K562 (cell line): Measurements from ENCODE around the gene LMCD1. TPM values are rescaled to one million over a fixed set of nuclear protein-coding genes. Genes with fewer than 3 reads are reported as not detected.

Experiments used
- ATAC-seq: fragments of 200-7000 bp; cut with Tn5 transposase; 3 replicates; pipeline ENCODE4 v1.9.1; 2020; ENCODE audit warnings: moderate library complexity
- BruUV-seq: library from RNA; stranded (reverse); fragments of 400-500 nt; replicated peaks from 2 replicates; lab custom pipeline; 2021; lab: Mats Ljungman, UMichigan
- CTCF ChIA-PET: fragments of 300-600 bp; formaldehyde crosslinking; extraction: SDS; loops from one replicate; lab custom pipeline; 2021; ENCODE audit warnings: low intra/inter-chr PET ratio; lab: Yijun Ruan, JAX
- POLR2A ChIA-PET: fragments of 300-600, 350-650 bp; sonication (Branson Sonifier 250); formaldehyde crosslinking; extraction: SDS; loops from one replicate; lab custom pipeline; 2021; ENCODE audit warnings: antibody characterized with exemption, inconsistent platforms; lab: Yijun Ruan, JAX
- DNase-seq, 4 experiments: peaks; one replicate each; pipeline versions ENCODE4 v3.0.0 to v3.0.0-alpha.2; 2011 to 2018; ENCODE audit warnings: low spot score in 3 of 4, mixed read lengths in 3 of 4; ENCODE audit errors: extremely low read depth in 1 of 4
- FAIRE-seq: peaks from 2 replicates; lab custom pipeline; 2011; peaks lifted over from hg19 to GRCh38; lab: Jason Lieb, UNC
- H2AFZ ChIP-seq: 2 replicates; pipeline ENCODE4 v1.6.0; 2011; ENCODE audit warnings: low read depth, low read length, control low read depth, inconsistent platforms
- H3K27ac ChIP-seq: fragments of 200-600 bp; 3 replicates; pipeline ENCODE4 v1.8.0; 2011; ENCODE audit warnings: low read depth, mild to moderate bottlenecking, control low read depth, inconsistent platforms, low read length, moderate library complexity, mixed read lengths; ENCODE audit errors: extremely low read depth
- H3K27me3 ChIP-seq, 2 experiments: fragments of 300-600 bp in 1 of 2; 2 replicates in 1 of 2; 3 replicates in 1 of 2; pipeline versions ENCODE4 v1.6.0 to v1.8.0; 2011; ENCODE audit warnings: inconsistent platforms in 2 of 2, low read length in 2 of 2, mild to moderate bottlenecking in 1 of 2, mixed read lengths in 1 of 2, moderate library complexity in 1 of 2; ENCODE audit not compliant: control insufficient read depth in 2 of 2, insufficient read depth in 2 of 2
- H3K36me3 ChIP-seq: fragments of 300-600 bp; 3 replicates; pipeline ENCODE4 v1.8.0; 2011; ENCODE audit warnings: mild to moderate bottlenecking, low read length, inconsistent platforms; ENCODE audit not compliant: control insufficient read depth, insufficient read depth
- H3K4me1 ChIP-seq, 2 experiments: fragments of 200-600 bp in 1 of 2; replicated peaks in 1 of 2; 2 replicates in 1 of 2; 3 replicates in 1 of 2; pipeline versions ENCODE4 v1.5.1 to v1.8.0; 2011; ENCODE audit warnings: inconsistent platforms in 2 of 2, low read length in 2 of 2, mild to moderate bottlenecking in 1 of 2, mixed read lengths in 1 of 2, moderate library complexity in 1 of 2; ENCODE audit not compliant: control insufficient read depth in 2 of 2, insufficient read depth in 2 of 2
- H3K4me2 ChIP-seq: 2 replicates; pipeline ENCODE4 v1.6.1; 2011; ENCODE audit warnings: low read length, control low read depth, inconsistent platforms, mixed read lengths; ENCODE audit not compliant: insufficient read depth
- H3K4me3 ChIP-seq: fragments of 200-600 bp; sonication (generic), shearing (Covaris generic); 2 replicates; pipeline ENCODE4 v1.5.1; 2016; ENCODE audit warnings: control low read depth, inconsistent platforms
- H3K79me2 ChIP-seq: fragments of 200-600 bp; 3 replicates; pipeline ENCODE4 v1.8.0; 2011; ENCODE audit warnings: low read length, inconsistent platforms; ENCODE audit not compliant: control insufficient read depth, insufficient read depth
- H3K9ac ChIP-seq, 2 experiments: 2 replicates each; pipeline versions ENCODE4 v1.6.0 to v1.6.1; 2011; ENCODE audit warnings: low read depth in 2 of 2, low read length in 2 of 2, control low read depth in 1 of 2, inconsistent platforms in 1 of 2, mild to moderate bottlenecking in 1 of 2, mixed read lengths in 1 of 2; ENCODE audit not compliant: insufficient read depth in 1 of 2
- H3K9me1 ChIP-seq: one replicate; pipeline ENCODE4 v1.6.0; 2011; ENCODE audit warnings: inconsistent platforms, mild to moderate bottlenecking, low read length, moderate library complexity; ENCODE audit not compliant: control insufficient read depth, insufficient read depth
- H3K9me3 ChIP-seq: replicated peaks from 2 replicates; pipeline ENCODE4 v1.5.1; 2011; ENCODE audit warnings: low read depth, low read length, inconsistent platforms; ENCODE audit not compliant: control insufficient read depth, insufficient read depth
- H4K20me1 ChIP-seq: replicated peaks from 2 replicates; pipeline ENCODE4 v1.6.1; 2011; ENCODE audit warnings: low read length, inconsistent platforms, mixed read lengths; ENCODE audit not compliant: control insufficient read depth, insufficient read depth
- HMG20B ChIP-seq: fragments of 250-450 bp; sonication (Bioruptor Pico); IDR thresholded peaks from 2 replicates; pipeline ENCODE4 v1.5.0; 2021; ENCODE audit warnings: mild to moderate bottlenecking
- HNRNPLL ChIP-seq: fragments of 200-400 bp; formaldehyde crosslinking; IDR thresholded peaks from 2 replicates; pipeline ENCODE4 v1.6.1; 2017; ENCODE audit warnings: low read length, low read depth, mild to moderate bottlenecking; ENCODE audit not compliant: poor library complexity, severe bottlenecking
- RFX5 ChIP-seq: IDR thresholded peaks from 2 replicates; pipeline ENCODE4 v1.6.1; 2011; ENCODE audit warnings: low read depth, mild to moderate bottlenecking, improper control_type of control experiment, low read length
- RNF2 ChIP-seq: sonication (generic); IDR thresholded peaks from 2 replicates; pipeline ENCODE4 v1.6.1; 2016
- ZFX ChIP-seq: sonication (generic); formaldehyde crosslinking; IDR thresholded peaks from 2 replicates; pipeline ENCODE4 v1.8.0; 2022; ENCODE audit warnings: mild to moderate bottlenecking, missing genetic modification reagents, moderate library complexity
- WGBS: fragments of 100-300 bp; shearing (Covaris generic); methylation state at CpG from one replicate; pipeline ENCODE4 v1.1.6; 2016; ENCODE audit warnings: low coverage, mixed read lengths; ENCODE audit not compliant: insufficient coverage; ENCODE audit errors: missing lambda C conversion rate; 5-methylcytosine and 5-hydroxymethylcytosine counted together
- in situ Hi-C: fragments of 300-500 bp; cut with MboI; formaldehyde crosslinking; loops from 4 replicates; pipeline ENCODE4 v1.15.0; 2018; ENCODE audit warnings: inconsistent platforms, mixed read lengths
- intact Hi-C: fragments of 100-400 bp; cut with micrococcal nuclease; formaldehyde crosslinking; loops from 2 replicates; pipeline ENCODE4 v1.14.2; 2022
- polyA plus RNA-seq, 8 experiments: library from polyadenylated mRNA; depleted of rRNA in 4 of 8; stranded (reverse) in 5 of 8; unstranded in 3 of 8; fragments of >200 nt; fragmentation: Nextera tagmentation in 2 of 8; fragmentation: Illumina TruSeq in 1 of 8; extraction: Ambion mirVana in 2 of 8; extraction: Trizol in 1 of 8; gene quantifications; 2 replicates each; pipeline versions ENCODE4 v1.2.1 to v1.2.3, GENCODE V29; 2011 to 2014; ENCODE audit warnings: inconsistent platforms in 1 of 8, missing spikeins in 1 of 8
- total RNA-seq, 7 experiments: library from RNA; depleted of rRNA in 6 of 7; stranded (reverse); fragments of >200 nt in 6 of 7; fragmentation: Illumina TruSeq in 2 of 7; extraction: Trizol in 2 of 7; gene quantifications; 2 replicates each; pipeline versions ENCODE4 v1.2.1 to v1.2.3, GENCODE V29; 2011 to 2021; ENCODE audit warnings: low replicate concordance in 1 of 7
- TF ChIP-seq, protein P1 (sequence below): fragments of 450-650 bp; formaldehyde crosslinking; IDR thresholded peaks from 2 replicates; pipeline ENCODE4 v1.4.0; 2020; ENCODE audit warnings: mild to moderate bottlenecking, mixed read lengths
- TF ChIP-seq, protein P2 (sequence below): sonication (generic); formaldehyde crosslinking; IDR thresholded peaks from 2 replicates; pipeline ENCODE4 v1.8.0; 2022; ENCODE audit warnings: mild to moderate bottlenecking, missing genetic modification reagents

The LMCD1 gene
- total and polyA plus RNA-seq, 9 of the 15 experiments (the other 6 are each of a cell fraction or from before 2014, with no cell fraction given), result 0.60 TPM; not detected in 8

DNA sequence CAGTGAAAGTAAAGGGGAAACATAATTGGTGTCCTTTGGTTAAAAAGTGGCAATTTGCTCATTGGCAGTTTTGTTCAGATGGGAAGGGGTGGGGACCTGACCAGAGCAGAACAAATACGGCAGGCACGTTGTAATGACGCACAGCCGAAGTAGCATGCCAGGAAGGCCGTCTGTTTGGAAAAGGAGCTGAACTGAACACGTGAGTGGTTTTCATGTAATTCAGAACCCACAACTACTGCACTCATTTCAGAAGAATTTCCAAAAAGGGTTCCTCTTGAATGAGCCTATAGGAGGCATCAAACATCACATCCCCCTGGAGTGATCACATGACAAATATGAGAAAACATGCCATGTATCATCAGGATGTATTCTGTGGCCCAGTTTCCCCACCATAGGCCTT, 42.9 kb upstream of the LMCD1 start:
- Histone ChIP-seq H3K27ac (no peak overlapping the region), H3K9me1 (no peaks in the 10 kb centered on the region), H3K9me3 (no peaks in the 10 kb centered on the region), H3K9ac (no peak overlapping the region), H3K27me3 (no peaks in the 10 kb centered on the region), H3K79me2 (no peaks in the 10 kb centered on the region), H4K20me1 (no peaks in the 10 kb centered on the region), H3K4me1 (no peaks in the 10 kb centered on the region)
- WGBS, result 0% methylated on average over 6 of the region's 6 CpGs
- BruUV-seq, result no TSS peak
- no peak for FAIRE-seq
- ATAC-seq, result no peak
- CTCF ChIA-PET, result no interaction called here
- intact Hi-C loops (no loop called here), in situ Hi-C loops (no loop called here)
- TF ChIP-seq, protein P1, sequence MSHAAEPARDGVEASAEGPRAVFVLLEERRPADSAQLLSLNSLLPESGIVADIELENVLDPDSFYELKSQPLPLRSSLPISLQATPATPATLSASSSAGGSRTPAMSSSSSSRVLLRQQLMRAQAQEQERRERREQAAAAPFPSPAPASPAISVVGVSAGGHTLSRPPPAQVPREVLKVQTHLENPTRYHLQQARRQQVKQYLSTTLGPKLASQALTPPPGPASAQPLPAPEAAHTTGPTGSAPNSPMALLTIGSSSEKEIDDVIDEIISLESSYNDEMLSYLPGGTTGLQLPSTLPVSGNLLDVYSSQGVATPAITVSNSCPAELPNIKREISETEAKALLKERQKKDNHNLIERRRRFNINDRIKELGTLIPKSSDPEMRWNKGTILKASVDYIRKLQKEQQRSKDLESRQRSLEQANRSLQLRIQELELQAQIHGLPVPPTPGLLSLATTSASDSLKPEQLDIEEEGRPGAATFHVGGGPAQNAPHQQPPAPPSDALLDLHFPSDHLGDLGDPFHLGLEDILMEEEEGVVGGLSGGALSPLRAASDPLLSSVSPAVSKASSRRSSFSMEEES (CRISPR knock-in tag), result peak; percentile 47
- no peak for TF ChIP-seq HNRNPLL
- TF ChIP-seq, all 486 proteins: peak for 1
- no peak overlapping the region for H3K4me2 ChIP-seq
- no peaks in the 10 kb centered on the region for H3K36me3 ChIP-seq
- no peak overlapping the region for H3K4me3 ChIP-seq
- DNase-seq, result no peak
- no peak overlapping the region for H2AFZ ChIP-seq
- POLR2A ChIA-PET, result interaction anchor here (0.7 kb wide), 1 partner anchor 756 kb away, joined by 3 read pairs; no protein-coding TSS in a partner anchor

- in situ Hi-C loops, result no loop called here
- H3K4me3 ChIP-seq, result no peak overlapping the region
- H3K4me1 ChIP-seq, result no peaks in the 10 kb centered on the region
- no peak for FAIRE-seq
- CTCF ChIA-PET, result no interaction called here
- no peak overlapping the region for H3K27ac ChIP-seq
- BruUV-seq, result no TSS peak
- H4K20me1 ChIP-seq, result no peaks in the 10 kb centered on the region
- TF ChIP-seq, protein P2, sequence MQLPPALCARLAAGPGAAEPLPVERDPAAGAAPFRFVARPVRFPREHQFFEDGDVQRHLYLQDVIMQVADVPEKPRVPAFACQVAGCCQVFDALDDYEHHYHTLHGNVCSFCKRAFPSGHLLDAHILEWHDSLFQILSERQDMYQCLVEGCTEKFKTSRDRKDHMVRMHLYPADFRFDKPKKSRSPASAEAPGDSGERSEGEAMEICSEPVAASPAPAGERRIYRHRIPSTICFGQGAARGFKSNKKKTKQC, result no peak
- TF ChIP-seq HMG20B (CRISPR knock-in tag) (no peak), ZFX (CRISPR knock-in tag) (no peak), RNF2 (no peak), RFX5 (no peak)
- TF ChIP-seq, all 486 proteins: peak for 0
- Histone ChIP-seq H3K36me3 (no peaks in the 10 kb centered on the region), H2AFZ (no peak overlapping the region), H3K9me1 (no peaks in the 10 kb centered on the region), H3K9me3 (no peaks in the 10 kb centered on the region), H3K9ac (no peak overlapping the region), H3K79me2 (no peaks in the 10 kb centered on the region), H3K27me3 (no peaks in the 10 kb centered on the region), H3K4me2 (no peak overlapping the region)
- POLR2A ChIA-PET, result no interaction called here
- DNase-seq, result no peak
- intact Hi-C loops, result no loop called here
- ATAC-seq, result no peak
- WGBS, result 3% methylated on average over 10 of the region's 10 CpGs
Observed at GRCh38 chr3:8460050-8460708, 41.4 kb upstream of the LMCD1 start.
